Endodermal cell (in vitro differentiated cells): ENCODE measurements around the gene CDK5RAP2. TPM values are rescaled to one million over a fixed set of nuclear protein-coding genes. Genes with fewer than 3 reads are reported as not detected.

Experiments used
- DNase-seq: peaks from one replicate; pipeline ENCODE4 v3.0.0-alpha.2; 2017
- H3K27ac ChIP-seq: 2 replicates; pipeline ENCODE4 v1.5.1; 2013; ENCODE audit warnings: mild to moderate bottlenecking, low read depth, low read length, moderate library complexity
- H3K27me3 ChIP-seq: 2 replicates; pipeline ENCODE4 v1.6.1; 2013; ENCODE audit warnings: mild to moderate bottlenecking, low read length, moderate library complexity; ENCODE audit not compliant: insufficient read depth, control insufficient read depth, poor library complexity, severe bottlenecking
- H3K36me3 ChIP-seq: 2 replicates; pipeline ENCODE4 v1.7.0; 2013; ENCODE audit warnings: mild to moderate bottlenecking, low read length, moderate library complexity; ENCODE audit not compliant: control insufficient read depth, insufficient read depth
- H3K4me1 ChIP-seq: one replicate; pipeline ENCODE4 v1.7.0; 2013; ENCODE audit warnings: low read length; ENCODE audit not compliant: control insufficient read depth, insufficient read depth
- H3K4me3 ChIP-seq: 2 replicates; pipeline ENCODE4 v1.5.1; 2013; ENCODE audit warnings: mild to moderate bottlenecking, low read length, moderate library complexity
- H3K9ac ChIP-seq: 2 replicates; pipeline ENCODE4 v1.6.1; 2013; ENCODE audit warnings: mild to moderate bottlenecking, low read length, moderate library complexity; ENCODE audit not compliant: poor library complexity, severe bottlenecking; ENCODE audit errors: extremely low read depth
- H3K9me3 ChIP-seq: 2 replicates; pipeline ENCODE4 v1.6.1; 2013; ENCODE audit warnings: mild to moderate bottlenecking, low read length, moderate library complexity; ENCODE audit not compliant: control insufficient read depth
- H3K27ac Mint-ChIP-seq: 2 replicates; pipeline ENCODE4 v1.8.0; 2020; ENCODE audit warnings: mixed read lengths
- H3K27me3 Mint-ChIP-seq: 2 replicates; pipeline ENCODE4 v1.8.0; 2021; ENCODE audit warnings: mild to moderate bottlenecking, mixed read lengths; ENCODE audit not compliant: insufficient read depth
- H3K36me3 Mint-ChIP-seq: 2 replicates; pipeline ENCODE4 v1.8.0; 2020; ENCODE audit warnings: low read depth, mixed read lengths
- H3K4me1 Mint-ChIP-seq: 2 replicates; pipeline ENCODE4 v1.8.0; 2020; ENCODE audit warnings: mixed read lengths
- H3K4me3 Mint-ChIP-seq: 2 replicates; pipeline ENCODE4 v1.8.0; 2020; ENCODE audit warnings: mild to moderate bottlenecking, moderate library complexity, mixed read lengths
- H3K9me3 Mint-ChIP-seq: 2 replicates; pipeline ENCODE4 v1.8.0; 2020; ENCODE audit warnings: mild to moderate bottlenecking, mixed read lengths
- CTCF ChIP-seq: fragments of 200-600 bp; sonication (generic); conservative IDR thresholded peaks from 2 replicates; pipeline ENCODE4 v1.5.0; 2021; ENCODE audit warnings: antibody characterized with exemption, mild to moderate bottlenecking
- WGBS, 2 experiments: methylation state at CpG; one replicate each; pipeline versions ENCODE4 v1.1.5 to v1.1.7; 2013; ENCODE audit warnings: missing lambda C conversion rate in 2 of 2, mixed read lengths in 1 of 2; ENCODE audit not compliant: insufficient coverage in 1 of 2, insufficient read length in 1 of 2; 5-methylcytosine and 5-hydroxymethylcytosine counted together
- total RNA-seq, 2 donors: library from RNA; stranded (reverse); fragmentation: NEBNext Ultra II Directional in 1 of 2; extraction: Animal tissue kit (Norgen Biotek cat#: 25700) in 1 of 2; gene quantifications; 2 replicates in 1 of 2; 3 replicates in 1 of 2; pipeline ENCODE4 v1.2.1, GENCODE V29; 2021

Gene CDK5RAP2
- total RNA-seq, 2 donors from 2014 or later: 68.2 to 92.0 TPM

GRCh38 chr9:120524863-120525262 lies 55.1 kb downstream of the CDK5RAP2 start:
- H3K4me1 ChIP-seq: no peaks in the 10 kb centered on the region
- Mint-ChIP-seq H3K27me3 (no peaks in the 10 kb centered on the region), H3K9me3 (no peaks in the 10 kb centered on the region), H3K4me3 (peak overlapping the region; percentile 4), H3K4me1 (peaks cover 50% of the 10 kb centered on the region), H3K27ac (peak overlapping the region; percentile 80), H3K36me3 (peaks cover 75% of the 10 kb centered on the region)
- peak; percentile 63 for DNase-seq
- WGBS, 2 experiments: 85 to 87% methylated on average over 3 of the region's 3 CpGs
- no peaks in the 10 kb centered on the region for H3K9me3 ChIP-seq
- H3K27me3 ChIP-seq: no peaks in the 10 kb centered on the region
- no peak overlapping the region for H3K9ac ChIP-seq
- no peak overlapping the region for H3K27ac ChIP-seq
- no peak overlapping the region for H3K4me3 ChIP-seq
- no peak for TF ChIP-seq CTCF
- peaks cover 74% of the 10 kb centered on the region for H3K36me3 ChIP-seq

GRCh38 chr9:120524038-120524437 lies 55.9 kb downstream of the CDK5RAP2 start:
- no peak for TF ChIP-seq CTCF
- Histone ChIP-seq H3K4me3 (no peak overlapping the region), H3K9me3 (no peaks in the 10 kb centered on the region), H3K27me3 (no peaks in the 10 kb centered on the region), H3K27ac (no peak overlapping the region), H3K4me1 (no peaks in the 10 kb centered on the region), H3K9ac (no peak overlapping the region), H3K36me3 (peaks cover 65% of the 10 kb centered on the region)
- Mint-ChIP-seq H3K4me1 (peaks cover 46% of the 10 kb centered on the region), H3K27ac (no peak overlapping the region), H3K4me3 (no peak overlapping the region), H3K9me3 (no peaks in the 10 kb centered on the region), H3K27me3 (no peaks in the 10 kb centered on the region), H3K36me3 (peaks cover 72% of the 10 kb centered on the region)
- WGBS, 2 experiments: 82 to 98% methylated on average over 3 of the region's 3 CpGs
- no peak for DNase-seq

GRCh38 chr9:120522558-120522957 lies 57.4 kb downstream of the CDK5RAP2 start:
- Histone ChIP-seq H3K27me3 (no peaks in the 10 kb centered on the region), H3K9me3 (no peaks in the 10 kb centered on the region), H3K27ac (no peak overlapping the region), H3K9ac (no peak overlapping the region), H3K4me1 (no peaks in the 10 kb centered on the region), H3K4me3 (no peak overlapping the region), H3K36me3 (peaks cover 60% of the 10 kb centered on the region)
- no peaks in the 10 kb centered on the region for H3K9me3 Mint-ChIP-seq
- peaks cover 34% of the 10 kb centered on the region for H3K4me1 Mint-ChIP-seq
- DNase-seq: no peak
- WGBS, 2 experiments: 75 to 100% methylated on average over 1 of the region's 1 CpG
- H3K36me3 Mint-ChIP-seq: peaks cover 68% of the 10 kb centered on the region
- no peak overlapping the region for H3K4me3 Mint-ChIP-seq
- TF ChIP-seq CTCF: no peak
- H3K27ac Mint-ChIP-seq: no peak overlapping the region
- H3K27me3 Mint-ChIP-seq: no peaks in the 10 kb centered on the region
